IMR-90 (cell line): ENCODE data around the gene DMAC2L. TPM values are rescaled to one million over a fixed set of nuclear protein-coding genes. Genes with fewer than 3 reads are reported as not detected.

Experiments used
- ATAC-seq: fragments of 200-7000 bp; cut with Tn5 transposase; 2 replicates; pipeline ENCODE4 v1.9.1; 2020; ENCODE audit warnings: low read depth, mild to moderate bottlenecking, moderate library complexity
- BruUV-seq: library from RNA; stranded (reverse); fragments of 400-500 nt; replicated peaks from 2 replicates; lab custom pipeline; 2021; lab: Mats Ljungman, UMichigan
- CTCF ChIA-PET: fragments of 300-600 bp; formaldehyde crosslinking; extraction: SDS; loops from one replicate; lab custom pipeline; 2021; ENCODE audit warnings: antibody characterized with exemption; lab: Yijun Ruan, JAX
- POLR2A ChIA-PET: fragments of 300-600 bp; sonication (Branson Sonifier 250); formaldehyde crosslinking; loops from one replicate; lab custom pipeline; 2022; ENCODE audit warnings: antibody characterized with exemption; ENCODE audit not compliant: unreplicated experiment; lab: Charles Lee
- DNase-seq: peaks from one replicate; pipeline ENCODE4 v3.0.0; 2013
- H2AFZ ChIP-seq: replicated peaks from 2 replicates; pipeline ENCODE3; 2013; ENCODE audit warnings: low read length, mild to moderate bottlenecking; ENCODE audit not compliant: poor library complexity
- H2AK5ac ChIP-seq: 2 replicates; pipeline ENCODE4 v1.6.1; 2013; ENCODE audit warnings: low read depth, low read length, inconsistent platforms
- H2AK9ac ChIP-seq: replicated peaks from 2 replicates; pipeline ENCODE3; 2013; ENCODE audit warnings: mild to moderate bottlenecking, low read depth, low read length, moderate library complexity; ENCODE audit not compliant: poor library complexity
- H2BK120ac ChIP-seq: 2 replicates; pipeline ENCODE4 v1.6.1; 2013; ENCODE audit warnings: low read depth, low read length, inconsistent platforms
- H2BK15ac ChIP-seq: 3 replicates; pipeline ENCODE4 v1.6.1; 2013; ENCODE audit warnings: low read depth, low read length, inconsistent platforms
- H2BK20ac ChIP-seq: 2 replicates; pipeline ENCODE4 v1.6.1; 2013; ENCODE audit warnings: low read depth, mild to moderate bottlenecking, inconsistent platforms, low read length, moderate library complexity
- H2BK5ac ChIP-seq: 2 replicates; pipeline ENCODE4 v1.6.1; 2013; ENCODE audit warnings: mild to moderate bottlenecking, low read depth, low read length, inconsistent platforms; ENCODE audit not compliant: poor library complexity, severe bottlenecking
- H3K14ac ChIP-seq: replicated peaks from 2 replicates; pipeline ENCODE4 v1.6.1; 2013; ENCODE audit warnings: low read depth, low read length, inconsistent platforms
- H3K18ac ChIP-seq: 2 replicates; pipeline ENCODE4 v1.6.1; 2013; ENCODE audit warnings: low read depth, low read length, control low read depth
- H3K23ac ChIP-seq: 2 replicates; pipeline ENCODE4 v1.6.1; 2013; ENCODE audit warnings: low read depth, low read length, inconsistent platforms
- H3K27ac ChIP-seq: 2 replicates; pipeline ENCODE4 v1.5.1; 2013; ENCODE audit warnings: mild to moderate bottlenecking, control low read depth, low read length; ENCODE audit not compliant: insufficient read depth
- H3K27me3 ChIP-seq: 2 replicates; pipeline ENCODE4 v1.6.1; 2013; ENCODE audit warnings: low read length; ENCODE audit not compliant: control insufficient read depth, insufficient read depth
- H3K36me3 ChIP-seq: 2 replicates; pipeline ENCODE4 v1.6.1; 2013; ENCODE audit warnings: low read length, mixed read lengths; ENCODE audit not compliant: control insufficient read depth, insufficient read depth
- H3K4ac ChIP-seq: 2 replicates; pipeline ENCODE4 v1.6.1; 2013; ENCODE audit warnings: low read depth, low read length, inconsistent platforms
- H3K4me1 ChIP-seq: 2 replicates; pipeline ENCODE4 v1.6.1; 2013; ENCODE audit warnings: low read length, mixed read lengths; ENCODE audit not compliant: control insufficient read depth, insufficient read depth
- H3K4me2 ChIP-seq: 2 replicates; pipeline ENCODE4 v1.6.1; 2013; ENCODE audit warnings: low read depth, mild to moderate bottlenecking, control low read depth, low read length, moderate library complexity
- H3K4me3 ChIP-seq: 2 replicates; pipeline ENCODE4 v1.5.1; 2013; ENCODE audit warnings: low read depth, mild to moderate bottlenecking, control low read depth, low read length, moderate library complexity; ENCODE audit not compliant: insufficient read depth
- H3K56ac ChIP-seq: 2 replicates; pipeline ENCODE4 v1.6.1; 2013; ENCODE audit warnings: low read length, inconsistent platforms; ENCODE audit not compliant: insufficient read depth; ENCODE audit errors: extremely low read depth
- H3K79me1 ChIP-seq, 2 experiments: 2 replicates each; pipeline ENCODE4 v1.6.1; 2013; ENCODE audit warnings: low read length in 2 of 2, inconsistent platforms in 1 of 2, low read depth in 1 of 2
- H3K9ac ChIP-seq: 2 replicates; pipeline ENCODE4 v1.6.1; 2013; ENCODE audit warnings: low read depth, low read length, control low read depth
- H3K9me1 ChIP-seq: 2 replicates; pipeline ENCODE4 v1.6.1; 2013; ENCODE audit warnings: low read length, inconsistent platforms; ENCODE audit not compliant: insufficient read depth
- H3K9me3 ChIP-seq: 2 replicates; pipeline ENCODE4 v1.6.1; 2013; ENCODE audit warnings: low read length; ENCODE audit not compliant: control insufficient read depth, insufficient read depth
- H4K20me1 ChIP-seq: 2 replicates; pipeline ENCODE4 v1.6.1; 2013; ENCODE audit warnings: low read length, inconsistent platforms; ENCODE audit not compliant: insufficient read depth
- H4K5ac ChIP-seq: 2 replicates; pipeline ENCODE4 v1.6.1; 2013; ENCODE audit warnings: mild to moderate bottlenecking, low read depth, low read length, control low read depth
- H4K8ac ChIP-seq, 2 experiments: 2 replicates each; pipeline ENCODE4 v1.6.1; 2013; ENCODE audit warnings: low read depth in 2 of 2, low read length in 2 of 2, control low read depth in 1 of 2, inconsistent platforms in 1 of 2
- H4K91ac ChIP-seq: 2 replicates; pipeline ENCODE4 v1.6.1; 2013; ENCODE audit warnings: low read depth, low read length, inconsistent platforms; ENCODE audit not compliant: insufficient read depth
- BHLHE40 ChIP-seq: fragments of 150-350 bp; IDR thresholded peaks from 2 replicates; pipeline ENCODE4 v1.6.1; 2016; ENCODE audit warnings: mild to moderate bottlenecking, low read depth, low read length
- CEBPB ChIP-seq: IDR thresholded peaks from 2 replicates; pipeline ENCODE4 v1.6.1; 2012; ENCODE audit warnings: low read depth, low read length, improper control_type of control experiment
- CHD1 ChIP-seq: IDR thresholded peaks from 2 replicates; pipeline ENCODE4 v1.6.1; 2012; ENCODE audit warnings: low read depth, low read length, improper control_type of control experiment
- ELK1 ChIP-seq: fragments of 150-350 bp; IDR thresholded peaks from 2 replicates; pipeline ENCODE4 v1.6.1; 2016; ENCODE audit warnings: low read depth, mild to moderate bottlenecking, low read length, moderate library complexity, borderline replicate concordance
- FOS ChIP-seq: fragments of 150-350 bp; IDR thresholded peaks from 2 replicates; pipeline ENCODE4 v1.6.1; 2016; ENCODE audit warnings: low read depth, low read length
- MAFK ChIP-seq: IDR thresholded peaks from 2 replicates; pipeline ENCODE4 v1.6.1; 2012; ENCODE audit warnings: low read depth, low read length, improper control_type of control experiment
- MAZ ChIP-seq: IDR thresholded peaks from 2 replicates; pipeline ENCODE4 v1.6.1; 2012; ENCODE audit warnings: low read depth, mild to moderate bottlenecking, low read length, improper control_type of control experiment, moderate library complexity, borderline replicate concordance
- MXI1 ChIP-seq: IDR thresholded peaks from 2 replicates; pipeline ENCODE4 v1.6.1; 2012; ENCODE audit warnings: low read depth, mild to moderate bottlenecking, low read length, moderate library complexity, borderline replicate concordance
- NFE2L2 ChIP-seq: fragments of 150-350 bp; IDR thresholded peaks from 2 replicates; pipeline ENCODE4 v1.6.1; 2016; ENCODE audit warnings: low read depth, mild to moderate bottlenecking, low read length
- POLR2A ChIP-seq: IDR thresholded peaks from 2 replicates; pipeline ENCODE4 v1.6.1; 2012; ENCODE audit warnings: mild to moderate bottlenecking, low read depth, low read length
- RAD21 ChIP-seq: IDR thresholded peaks from 2 replicates; pipeline ENCODE4 v1.6.1; 2012; ENCODE audit warnings: low read length, improper control_type of control experiment
- RCOR1 ChIP-seq: IDR thresholded peaks from 2 replicates; pipeline ENCODE4 v1.6.1; 2012; ENCODE audit warnings: mild to moderate bottlenecking, low read length, improper control_type of control experiment; ENCODE audit not compliant: insufficient replicate concordance
- RFX5 ChIP-seq: IDR thresholded peaks from 2 replicates; pipeline ENCODE4 v1.8.0; 2012; ENCODE audit warnings: low read depth, mild to moderate bottlenecking, low read length, moderate library complexity
- SMC3 ChIP-seq: fragments of 150-350 bp; IDR thresholded peaks from 2 replicates; pipeline ENCODE4 v1.6.1; 2016; ENCODE audit warnings: low read depth, mild to moderate bottlenecking, antibody characterized with exemption, low read length, moderate library complexity
- WGBS, 2 experiments: methylation state at CpG; one replicate each; pipeline versions ENCODE4 v1.1.5 to v1.1.7; 2013; ENCODE audit warnings: missing lambda C conversion rate in 2 of 2; ENCODE audit not compliant: insufficient read length in 1 of 2; ENCODE audit errors: extremely low coverage in 2 of 2; 5-methylcytosine and 5-hydroxymethylcytosine counted together
- dilution Hi-C: fragments of 300-500 bp; cut with HindIII; formaldehyde crosslinking; loops from one replicate; pipeline ENCODE4 v1.14.3; 2018; ENCODE audit warnings: low sequenced_read_pairs; ENCODE audit not compliant: unreplicated experiment
- in situ Hi-C: fragments of 300-500 bp; cut with MboI; formaldehyde crosslinking; loops from 3 replicates; pipeline ENCODE4 v1.14.3; 2019; ENCODE audit warnings: low sequenced_read_pairs, inconsistent platforms, mixed read lengths
- intact Hi-C: fragments of 100-400 bp; cut with micrococcal nuclease; formaldehyde crosslinking; loops from 2 replicates; pipeline ENCODE4 v1.10.0; 2022
- polyA plus RNA-seq, 3 experiments: library from polyadenylated mRNA; depleted of rRNA; stranded (reverse); fragments of >200 nt; gene quantifications; 2 replicates each; pipeline ENCODE4 v1.2.3, GENCODE V29; 2012; ENCODE audit warnings: low replicate concordance in 1 of 3
- total RNA-seq: library from RNA; depleted of rRNA; stranded (reverse); fragments of >200 nt; gene quantifications from 2 replicates; pipeline ENCODE4 v1.2.3, GENCODE V29; 2012
- TF ChIP-seq, protein P1 (sequence below): conservative IDR thresholded peaks from 2 replicates; pipeline ENCODE4 v1.5.1; 2012; ENCODE audit warnings: mild to moderate bottlenecking, low read depth, low read length, improper control_type of control experiment
- TF ChIP-seq, protein P2 (sequence below): fragments of 150-350 bp; IDR thresholded peaks from 2 replicates; pipeline ENCODE4 v1.6.1; 2017; ENCODE audit warnings: mild to moderate bottlenecking, antibody characterized with exemption, low read length, low read depth

The DMAC2L gene
- total and polyA plus RNA-seq, 2 of the 4 experiments (the other 2 are of a cell fraction): 5.0 to 6.1 TPM

- Histone ChIP-seq H3K27me3 (no peaks in the 10 kb centered on the region), H3K36me3 (no peaks in the 10 kb centered on the region), H3K4ac (no peak overlapping the region; the same call in 1 of the 2 replicates), H3K9me3 (no peaks in the 10 kb centered on the region), H2AK9ac (no peak overlapping the region), H4K5ac (no peak overlapping the region), H4K8ac (0 out of 4 replicates have a peak overlapping the region, but pooled peaks of 1 of the 2 experiments have one; percentile 0), H3K4me2 (no peak overlapping the region), H2BK20ac (no peak overlapping the region), H3K4me1 (peaks cover 7% of the 10 kb centered on the region), H3K9ac (no peak overlapping the region), H2AK5ac (no peak overlapping the region), H3K23ac (peak overlapping the region; percentile 21; the same call in 1 of the 2 replicates), H2BK120ac (0 out of 2 replicates have a peak overlapping the region, but pooled peaks have one; percentile 6), H2BK15ac (no peak overlapping the region), H3K18ac (no peak overlapping the region), H2BK5ac (no peak overlapping the region), H4K91ac (no peak overlapping the region), H3K79me1 (no peaks in the 10 kb centered on the region; a peak in 1 of 4 replicates), H3K9me1 (peaks cover 16% of the 10 kb centered on the region), H4K20me1 (no peaks in the 10 kb centered on the region), H2AFZ (peak overlapping the region; percentile 18), H3K4me3 (no peak overlapping the region), H3K27ac (no peak overlapping the region), H3K56ac (no peak overlapping the region), H3K14ac (0 out of 2 replicates have a peak overlapping the region, but pooled peaks have one; percentile 9)
- POLR2A ChIA-PET: interaction anchor here (0.6 kb wide), 1 partner anchor 474 kb away, joined by 7 read pairs; no protein-coding TSS in a partner anchor
- intact Hi-C loops (no loop called here), dilution Hi-C loops (no loop called here), in situ Hi-C loops (no loop called here)
- CTCF ChIA-PET: no interaction called here
- 71% methylated on average over 2 of the region's 3 CpGs; no CpG with 5 or more reads in 1 of the 2 experiments for WGBS, 2 experiments
- BruUV-seq: no TSS peak
- DNase-seq: peak; percentile 21
- no peak for TF ChIP-seq SMC3
- no peak for TF ChIP-seq NFE2L2
- no peak for TF ChIP-seq RAD21
- TF ChIP-seq, protein P1, sequence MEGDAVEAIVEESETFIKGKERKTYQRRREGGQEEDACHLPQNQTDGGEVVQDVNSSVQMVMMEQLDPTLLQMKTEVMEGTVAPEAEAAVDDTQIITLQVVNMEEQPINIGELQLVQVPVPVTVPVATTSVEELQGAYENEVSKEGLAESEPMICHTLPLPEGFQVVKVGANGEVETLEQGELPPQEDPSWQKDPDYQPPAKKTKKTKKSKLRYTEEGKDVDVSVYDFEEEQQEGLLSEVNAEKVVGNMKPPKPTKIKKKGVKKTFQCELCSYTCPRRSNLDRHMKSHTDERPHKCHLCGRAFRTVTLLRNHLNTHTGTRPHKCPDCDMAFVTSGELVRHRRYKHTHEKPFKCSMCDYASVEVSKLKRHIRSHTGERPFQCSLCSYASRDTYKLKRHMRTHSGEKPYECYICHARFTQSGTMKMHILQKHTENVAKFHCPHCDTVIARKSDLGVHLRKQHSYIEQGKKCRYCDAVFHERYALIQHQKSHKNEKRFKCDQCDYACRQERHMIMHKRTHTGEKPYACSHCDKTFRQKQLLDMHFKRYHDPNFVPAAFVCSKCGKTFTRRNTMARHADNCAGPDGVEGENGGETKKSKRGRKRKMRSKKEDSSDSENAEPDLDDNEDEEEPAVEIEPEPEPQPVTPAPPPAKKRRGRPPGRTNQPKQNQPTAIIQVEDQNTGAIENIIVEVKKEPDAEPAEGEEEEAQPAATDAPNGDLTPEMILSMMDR: no peak
- TF ChIP-seq, protein P2, sequence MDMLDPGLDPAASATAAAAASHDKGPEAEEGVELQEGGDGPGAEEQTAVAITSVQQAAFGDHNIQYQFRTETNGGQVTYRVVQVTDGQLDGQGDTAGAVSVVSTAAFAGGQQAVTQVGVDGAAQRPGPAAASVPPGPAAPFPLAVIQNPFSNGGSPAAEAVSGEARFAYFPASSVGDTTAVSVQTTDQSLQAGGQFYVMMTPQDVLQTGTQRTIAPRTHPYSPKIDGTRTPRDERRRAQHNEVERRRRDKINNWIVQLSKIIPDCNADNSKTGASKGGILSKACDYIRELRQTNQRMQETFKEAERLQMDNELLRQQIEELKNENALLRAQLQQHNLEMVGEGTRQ: no peak
- no peak for TF ChIP-seq POLR2A
- TF ChIP-seq FOS: no peak
- TF ChIP-seq MXI1: no peak
- no peak for TF ChIP-seq CEBPB
- TF ChIP-seq BHLHE40: no peak
- TF ChIP-seq MAZ: no peak
- no peak for TF ChIP-seq RFX5
- no peak for TF ChIP-seq MAFK
- no peak for TF ChIP-seq RCOR1
- TF ChIP-seq CHD1: no peak
- no peak for TF ChIP-seq ELK1
- no peak for ATAC-seq
Observed at GRCh38 chr14:50366115-50366514, 54.0 kb downstream of the DMAC2L start.
